GM18499 (cell line): ENCODE measurements around the gene NLRC5.
A peak's percentile ranks its signal among the peaks of the same experiment; 100 is the strongest.
"Not testable (repeated sequence)": the region's sequence is repeated elsewhere in the genome, so short reads cannot be mapped to it uniquely, and the experiment has no call there.

Experiments
- ATAC-seq: cut with Tn5 transposase; IDR thresholded peaks from one replicate; pipeline ENCODE4 v1.9.1; 2021; ENCODE audit warnings: moderate number of reproducible peaks; ENCODE audit not compliant: insufficient read depth, unreplicated experiment

NLRC5 gene

DNA sequence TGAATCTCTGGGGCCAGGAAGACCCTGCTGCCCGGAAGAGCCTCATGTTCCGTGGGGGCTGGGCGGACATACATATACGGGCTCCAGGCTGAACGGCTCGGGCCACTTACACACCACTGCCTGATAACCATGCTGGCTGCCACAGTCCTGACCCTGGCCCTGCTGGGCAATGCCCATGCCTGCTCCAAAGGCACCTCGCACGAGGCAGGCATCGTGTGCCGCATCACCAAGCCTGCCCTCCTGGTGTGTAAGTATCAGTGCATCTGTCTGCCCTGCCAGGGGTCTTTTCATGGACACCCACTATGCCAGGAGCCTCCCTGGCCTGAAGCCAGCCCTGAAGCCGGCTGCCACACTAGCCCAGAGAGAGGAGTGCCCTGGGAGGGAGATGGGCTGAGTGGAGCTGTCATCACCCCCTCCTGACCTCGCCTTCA, 27.5 kb upstream of the NLRC5 start, which contains the start of gene CETP:
CETP (plus strand) TSS at position 100 of the 431 bp plus-strand sequence; CDS start at position 130, 30 bp downstream.
- no peak for ATAC-seq

DNA sequence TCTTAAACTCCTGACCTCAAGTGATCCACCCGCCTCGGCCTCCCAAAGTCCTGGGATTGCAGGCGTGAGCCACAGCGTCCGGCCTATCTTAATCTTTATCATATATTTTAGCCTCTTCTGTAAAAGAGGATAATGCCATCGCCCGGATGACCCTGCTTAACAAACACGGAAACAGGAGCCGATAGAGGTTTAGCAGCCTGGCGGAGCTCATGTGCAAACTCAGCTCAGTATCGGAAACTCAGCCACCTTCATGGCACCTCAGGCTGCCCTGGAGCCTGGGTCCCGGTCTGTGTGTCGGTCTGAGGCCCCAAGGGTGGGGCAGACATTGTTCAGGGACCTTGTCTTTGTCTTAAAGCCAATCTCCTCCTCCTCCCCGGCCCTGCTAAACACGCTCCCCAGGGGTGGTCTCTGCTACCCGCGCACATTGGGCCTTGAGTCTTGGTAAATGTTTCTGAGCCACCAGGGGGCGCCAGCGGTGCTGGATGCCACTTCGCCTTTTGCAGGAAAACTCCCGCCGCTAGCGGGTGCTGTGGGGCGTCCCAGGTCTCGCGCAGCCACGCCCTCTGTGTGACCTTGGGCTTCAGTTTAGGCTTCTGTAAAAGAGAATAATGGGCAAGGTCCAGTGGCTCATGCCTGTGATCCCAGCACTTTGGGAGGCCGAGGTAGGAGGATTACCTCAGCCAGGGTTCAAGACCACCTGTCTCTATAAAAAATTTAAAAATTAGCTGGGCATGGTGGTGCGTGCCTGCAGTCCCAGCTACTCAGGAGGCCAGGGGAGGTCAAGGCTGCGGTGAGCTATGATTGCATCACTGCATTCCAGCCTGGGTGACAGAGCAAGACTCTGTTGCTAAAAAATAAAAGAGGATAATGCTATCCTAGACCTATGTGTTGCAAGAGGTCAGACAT, 24.9 kb upstream of the NLRC5 start:
- no peak for ATAC-seq

DNA sequence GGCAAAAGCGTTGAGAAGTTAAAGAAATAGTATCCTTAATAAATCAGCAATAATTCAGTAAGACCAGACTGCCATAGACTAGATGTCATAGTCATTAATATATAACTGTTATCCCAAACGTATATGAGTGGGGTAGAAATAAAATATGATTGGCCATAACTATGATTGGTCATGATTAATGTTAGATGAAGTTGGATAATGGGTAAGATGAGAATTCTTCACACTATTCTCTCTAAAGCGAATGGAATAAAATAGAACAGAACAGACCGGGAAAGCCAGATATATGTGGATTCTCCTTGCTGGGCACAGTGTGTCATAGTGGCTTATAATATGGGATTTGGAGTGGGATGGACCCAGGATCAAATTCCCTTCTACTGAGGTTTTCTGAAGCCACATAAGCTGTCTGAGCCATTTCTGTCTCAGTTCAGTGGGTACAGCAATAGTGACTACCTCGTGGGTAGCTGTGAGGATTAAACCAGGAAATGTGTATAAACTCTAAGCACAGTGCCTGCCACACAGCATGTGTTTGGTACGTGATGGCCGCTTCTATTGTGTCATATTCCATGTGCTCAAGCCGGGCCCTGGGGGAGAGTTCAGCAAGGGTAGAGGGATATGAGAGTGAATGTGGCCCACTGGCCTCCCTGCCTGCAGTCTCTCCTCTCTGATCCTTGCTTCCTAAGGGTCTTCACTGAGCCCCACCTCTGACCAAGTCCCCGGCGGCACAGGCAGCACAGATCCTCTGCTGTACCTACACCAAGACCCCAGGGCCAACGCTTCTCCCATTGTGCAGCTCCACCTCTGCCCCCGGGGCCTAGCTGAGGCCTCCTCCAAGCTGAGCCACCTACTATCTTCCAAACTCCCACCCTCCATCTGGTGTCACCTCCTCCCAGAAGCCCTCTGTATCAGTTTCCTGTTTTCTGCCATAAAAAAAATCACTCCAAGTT, 23.9 kb upstream of the NLRC5 start:
- no peak for ATAC-seq

DNA sequence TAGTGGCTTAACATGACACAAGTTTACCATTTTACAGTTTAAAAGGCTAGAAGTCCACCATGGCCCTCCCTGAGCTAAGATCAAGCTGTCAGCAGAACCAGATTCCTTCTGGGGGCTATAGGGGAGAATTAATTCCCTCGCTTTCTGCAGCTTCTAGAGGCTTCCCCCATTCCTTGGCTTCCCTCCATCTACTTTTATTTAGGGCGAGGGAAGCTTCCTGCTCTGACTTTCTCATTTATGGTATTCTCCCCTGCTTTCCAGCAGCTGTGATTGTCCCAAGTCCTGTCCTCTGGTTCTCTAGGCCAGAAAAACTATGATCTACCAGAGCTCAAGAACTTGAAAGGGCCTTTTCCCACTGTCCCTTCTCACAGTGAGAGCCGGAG, 23.3 kb upstream of the NLRC5 start:
- ATAC-seq: no peak

DNA sequence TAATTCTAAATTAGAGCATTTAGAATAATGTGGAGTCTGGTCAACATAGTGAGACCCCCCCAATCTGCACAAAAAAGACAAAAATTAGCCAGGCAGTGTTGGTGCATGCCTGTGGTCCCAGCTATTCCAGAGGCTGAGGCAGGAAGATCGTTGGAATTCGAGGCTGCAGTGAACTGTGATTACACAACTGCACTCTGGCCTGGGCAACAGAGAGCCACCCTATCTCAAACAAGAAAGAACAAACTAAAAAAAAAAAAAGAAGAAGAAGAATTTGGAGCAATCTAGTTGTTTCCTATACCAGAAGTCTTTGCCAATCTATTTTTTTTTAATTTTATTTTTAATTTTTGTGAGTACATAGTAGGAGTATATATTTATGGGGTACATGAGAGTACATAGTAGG, 21.6 kb upstream of the NLRC5 start:
- ATAC-seq: no peak

DNA sequence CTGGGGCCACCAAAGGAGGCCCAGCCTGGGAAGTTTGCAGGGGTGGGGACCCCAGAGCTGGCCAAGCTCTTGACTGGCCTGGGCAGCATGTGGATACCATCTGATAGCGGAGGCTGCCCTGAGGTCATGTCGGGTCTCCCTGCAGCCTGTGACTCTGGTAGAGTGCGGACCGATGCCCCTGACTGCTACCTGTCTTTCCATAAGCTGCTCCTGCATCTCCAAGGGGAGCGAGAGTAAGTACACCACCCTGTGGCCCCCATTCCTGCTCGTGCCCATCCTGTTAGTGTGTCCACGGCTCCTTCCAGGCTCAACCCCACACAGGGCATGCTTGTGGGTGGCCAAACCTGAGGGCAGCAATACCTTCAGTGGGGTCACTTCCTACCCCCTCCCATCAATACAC, 19.6 kb upstream of the NLRC5 start:
- ATAC-seq: no peak

DNA sequence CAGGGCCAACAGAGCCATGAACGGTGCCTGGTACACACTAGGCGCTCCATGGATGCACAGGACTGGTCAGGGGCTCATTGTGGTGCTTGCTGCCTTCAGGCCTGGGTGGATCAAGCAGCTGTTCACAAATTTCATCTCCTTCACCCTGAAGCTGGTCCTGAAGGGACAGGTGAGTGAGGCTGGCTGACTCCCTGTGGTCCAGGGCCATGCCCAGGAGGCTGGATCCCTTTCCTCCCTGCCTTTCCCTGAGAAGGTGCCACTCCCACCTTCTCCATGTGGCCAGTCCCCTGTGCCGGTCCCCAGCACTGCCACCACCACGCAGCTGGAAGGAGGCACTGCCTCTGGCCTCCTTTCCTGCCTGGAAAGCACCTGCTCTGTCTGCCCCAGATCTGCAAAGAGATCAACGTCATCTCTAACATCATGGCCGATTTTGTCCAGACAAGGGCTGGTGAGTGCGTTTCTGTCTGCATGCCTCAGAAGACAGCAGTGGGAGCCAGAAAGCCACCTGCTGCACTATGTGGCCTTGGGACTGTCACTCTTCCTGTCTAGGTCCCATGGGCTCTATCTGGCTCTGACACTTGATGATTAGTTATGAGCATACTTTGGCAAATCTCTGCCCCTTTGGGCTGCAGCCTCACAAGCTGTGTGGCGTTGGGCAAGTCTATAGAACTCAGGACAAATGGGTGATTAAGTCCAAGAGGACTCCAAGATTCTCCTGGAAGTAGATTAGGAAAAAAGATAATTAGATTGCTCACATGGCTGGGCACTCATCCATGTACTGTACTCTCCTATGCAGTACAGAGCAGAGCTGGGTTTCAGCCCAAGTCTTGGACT, 18.2 kb upstream of the NLRC5 start:
- peak; percentile 53 for ATAC-seq

DNA sequence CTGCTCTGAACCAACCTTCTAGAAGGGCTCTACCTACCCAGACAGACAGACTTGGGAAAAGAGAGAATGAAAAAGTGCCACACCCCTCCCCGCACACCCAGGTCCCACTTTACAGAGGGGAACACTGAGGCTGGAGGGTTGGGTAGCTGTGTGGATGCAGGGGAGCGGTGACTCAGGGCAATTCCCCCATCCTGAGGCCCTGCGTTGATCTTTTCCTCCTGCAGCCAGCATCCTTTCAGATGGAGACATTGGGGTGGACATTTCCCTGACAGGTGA, 17.7 kb upstream of the NLRC5 start:
- ATAC-seq: no peak

DNA sequence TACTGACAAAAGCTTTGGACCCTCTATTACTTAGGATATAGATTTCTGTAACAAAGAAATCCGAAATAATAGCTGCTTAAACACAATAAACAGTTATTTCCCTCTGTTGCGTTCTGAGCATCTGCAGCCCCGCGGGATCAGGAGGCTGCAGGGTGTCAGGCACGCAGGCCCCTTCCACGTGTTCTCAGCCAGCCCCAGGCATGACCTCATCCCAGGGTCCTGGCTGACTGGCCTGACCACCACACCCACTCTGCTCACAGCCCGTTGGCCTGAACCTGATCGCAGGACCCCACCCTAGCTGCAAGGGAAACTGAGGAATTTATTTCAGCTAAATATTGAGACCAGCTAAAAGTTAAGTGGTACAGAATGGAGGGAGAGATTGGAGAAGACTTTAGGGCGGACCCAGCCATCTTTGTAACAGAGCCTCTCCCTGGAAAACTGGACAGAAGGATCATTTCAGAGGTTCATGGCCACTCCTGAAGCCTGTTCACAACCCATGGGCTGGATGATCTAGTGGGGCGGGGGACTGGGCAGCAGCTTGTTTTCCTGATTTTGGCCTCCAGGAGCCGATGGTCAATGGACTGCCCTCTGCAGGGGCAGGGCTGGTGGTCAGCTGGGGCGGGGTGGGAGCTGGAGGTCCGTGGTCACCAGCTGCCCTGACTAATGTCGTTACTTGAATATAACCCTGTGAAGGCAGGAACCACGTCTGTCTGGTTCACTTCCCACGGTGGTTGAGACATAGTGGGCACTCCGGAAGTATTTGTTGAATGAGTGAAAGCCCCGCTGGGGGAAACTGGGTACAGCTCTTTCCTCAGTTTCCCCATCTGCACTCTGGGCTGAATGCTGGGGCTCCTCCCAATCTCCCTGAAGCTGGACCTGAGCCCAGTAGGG, 16.7 kb upstream of the NLRC5 start:
- ATAC-seq: no peak

DNA sequence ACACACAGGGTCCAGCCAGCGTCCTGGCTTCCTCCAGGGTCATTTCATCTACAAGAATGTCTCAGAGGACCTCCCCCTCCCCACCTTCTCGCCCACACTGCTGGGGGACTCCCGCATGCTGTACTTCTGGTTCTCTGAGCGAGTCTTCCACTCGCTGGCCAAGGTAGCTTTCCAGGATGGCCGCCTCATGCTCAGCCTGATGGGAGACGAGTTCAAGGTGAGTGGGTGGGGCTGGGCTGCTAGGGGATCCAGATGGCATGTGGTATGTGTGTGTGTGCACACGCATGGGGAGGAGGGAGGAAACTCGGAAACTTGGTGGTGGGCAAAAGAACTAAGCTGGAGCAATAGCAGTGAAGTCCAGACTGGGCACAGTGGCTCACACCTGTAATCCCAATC, 16.1 kb upstream of the NLRC5 start:
- ATAC-seq: no peak

DNA sequence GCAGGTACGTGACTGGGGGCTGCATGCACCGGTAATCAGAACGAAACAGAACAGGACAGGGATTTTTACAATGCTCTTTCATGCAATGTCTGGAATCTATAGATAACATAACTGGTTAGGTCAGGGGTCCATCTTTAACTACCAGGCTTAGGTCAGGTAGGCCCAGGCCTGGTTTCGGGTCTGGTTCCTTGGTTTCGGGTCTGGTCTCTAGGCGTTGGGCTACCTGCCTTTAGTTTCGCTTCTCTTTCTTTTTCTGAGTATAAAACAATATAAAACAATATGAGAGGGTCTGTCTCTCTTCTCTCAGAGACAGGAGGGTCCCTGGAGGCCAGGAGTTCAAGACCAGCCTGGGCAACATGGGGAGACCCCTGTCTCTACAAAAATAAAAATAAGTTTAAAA, 15.5 kb upstream of the NLRC5 start:
- ATAC-seq: not testable (repeated sequence)

DNA sequence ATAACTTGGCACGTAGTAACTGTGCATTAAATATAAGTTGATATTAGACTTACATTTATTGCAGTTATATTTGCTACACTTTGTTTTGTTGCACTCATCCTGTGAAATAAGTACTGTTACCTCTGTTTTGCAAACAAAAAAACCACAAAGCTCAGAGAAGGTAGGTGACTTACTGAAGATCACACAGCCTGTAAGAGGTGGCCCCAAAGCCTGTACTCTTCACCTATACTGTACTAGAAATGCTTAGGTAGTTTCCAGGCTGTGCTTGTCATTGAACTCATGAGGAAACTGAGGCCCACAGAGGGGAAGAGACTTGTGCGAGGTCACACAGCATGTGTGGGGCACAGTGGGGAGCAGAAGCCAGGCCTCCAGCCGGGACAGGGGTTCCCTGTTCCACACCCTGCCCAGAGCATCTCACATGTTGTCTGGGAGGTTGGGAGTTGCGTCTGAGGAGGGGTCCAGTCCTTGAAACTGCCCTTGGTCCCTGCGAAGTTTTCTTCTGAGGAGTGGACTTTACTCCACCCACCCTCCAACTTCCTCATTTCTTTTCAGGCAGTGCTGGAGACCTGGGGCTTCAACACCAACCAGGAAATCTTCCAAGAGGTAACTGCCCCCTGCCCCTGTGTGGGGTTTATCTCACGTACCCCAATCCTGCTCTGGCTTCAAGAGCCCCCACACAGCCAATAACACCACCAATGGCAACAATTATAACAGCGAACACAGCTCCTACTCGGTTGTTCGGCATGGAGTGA, 14.6 kb upstream of the NLRC5 start:
- ATAC-seq: no peak

DNA sequence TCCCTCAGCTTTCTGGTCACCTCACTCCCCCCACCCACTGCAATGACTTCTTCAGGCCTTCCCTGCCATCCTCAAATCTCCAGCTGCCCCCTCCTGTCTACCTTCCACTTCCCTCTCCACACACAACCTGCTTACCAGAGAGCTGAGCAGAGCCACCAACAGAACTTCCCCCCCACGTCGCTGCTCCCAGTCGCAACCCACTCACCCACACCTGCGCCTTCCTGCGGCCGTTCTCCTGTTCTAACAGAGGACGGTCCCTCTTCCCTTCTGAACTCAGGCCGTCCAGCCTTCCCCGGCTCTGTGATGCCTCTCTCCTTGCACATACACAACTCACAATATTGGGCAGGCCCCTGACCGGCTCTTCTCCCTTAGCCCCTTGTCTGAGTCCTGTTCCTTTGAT, 13.6 kb upstream of the NLRC5 start:
- no peak for ATAC-seq

DNA sequence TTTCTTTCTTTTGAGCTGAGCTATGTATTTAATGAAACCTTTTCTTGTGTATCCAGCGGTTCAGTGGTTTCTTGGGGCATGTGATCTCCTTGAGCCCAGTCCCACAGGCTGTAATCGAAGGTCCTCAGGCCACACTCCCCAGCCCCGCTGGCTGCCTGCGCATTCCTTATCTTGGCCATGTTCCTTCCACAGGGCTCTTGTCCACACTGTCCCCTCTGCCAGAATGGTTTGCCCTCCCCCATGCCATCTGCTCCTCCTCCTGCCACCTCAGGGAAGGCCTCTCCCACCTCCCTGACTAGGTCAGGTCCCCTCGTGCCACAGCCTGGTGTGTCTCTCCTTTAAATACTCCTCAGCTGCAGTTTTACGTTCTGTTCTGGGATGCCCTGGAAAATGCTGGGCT, 12.1 kb upstream of the NLRC5 start:
- ATAC-seq: no peak

DNA sequence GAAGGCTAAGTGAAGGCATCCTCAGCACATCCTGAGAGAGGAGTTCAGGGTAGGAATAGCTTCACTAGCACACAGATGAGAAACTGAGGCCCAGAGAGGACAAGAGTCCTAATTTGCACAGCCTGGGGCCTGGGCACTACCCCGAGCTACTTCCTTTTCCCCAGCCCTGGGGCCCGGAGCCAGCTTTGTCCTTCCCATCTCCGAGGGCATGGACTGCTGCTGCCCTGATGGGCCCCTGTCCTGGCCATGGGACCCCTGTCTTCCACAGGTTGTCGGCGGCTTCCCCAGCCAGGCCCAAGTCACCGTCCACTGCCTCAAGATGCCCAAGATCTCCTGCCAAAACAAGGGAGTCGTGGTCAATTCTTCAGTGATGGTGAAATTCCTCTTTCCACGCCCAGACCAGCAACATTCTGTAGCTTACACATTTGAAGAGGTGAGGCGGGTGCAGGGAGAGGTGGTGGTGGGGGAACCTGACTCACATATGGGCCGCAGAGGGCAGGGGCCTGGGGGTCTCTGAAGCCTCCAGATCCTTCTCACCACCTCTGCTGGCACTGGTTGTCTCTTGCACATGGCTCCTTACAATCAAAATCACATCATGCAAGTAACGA, 11.4 kb upstream of the NLRC5 start:
- no peak for ATAC-seq

DNA sequence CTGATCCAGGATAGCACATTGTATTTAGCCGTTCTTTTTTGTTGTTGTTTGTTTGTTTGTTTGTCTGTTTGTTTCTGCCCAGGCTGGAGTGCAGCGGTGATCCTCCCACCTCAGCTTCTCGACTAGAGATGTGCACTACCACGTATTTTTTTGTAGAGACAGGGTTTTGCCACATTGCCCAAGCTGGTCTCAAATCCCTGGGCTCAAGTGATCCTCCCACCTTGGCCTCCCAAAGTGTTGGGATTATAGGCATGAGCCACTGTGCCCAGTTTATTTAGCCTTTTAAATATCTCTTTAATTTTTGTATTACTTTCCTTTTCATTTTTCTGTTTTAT, 9.2 kb upstream of the NLRC5 start:
- no peak for ATAC-seq

DNA sequence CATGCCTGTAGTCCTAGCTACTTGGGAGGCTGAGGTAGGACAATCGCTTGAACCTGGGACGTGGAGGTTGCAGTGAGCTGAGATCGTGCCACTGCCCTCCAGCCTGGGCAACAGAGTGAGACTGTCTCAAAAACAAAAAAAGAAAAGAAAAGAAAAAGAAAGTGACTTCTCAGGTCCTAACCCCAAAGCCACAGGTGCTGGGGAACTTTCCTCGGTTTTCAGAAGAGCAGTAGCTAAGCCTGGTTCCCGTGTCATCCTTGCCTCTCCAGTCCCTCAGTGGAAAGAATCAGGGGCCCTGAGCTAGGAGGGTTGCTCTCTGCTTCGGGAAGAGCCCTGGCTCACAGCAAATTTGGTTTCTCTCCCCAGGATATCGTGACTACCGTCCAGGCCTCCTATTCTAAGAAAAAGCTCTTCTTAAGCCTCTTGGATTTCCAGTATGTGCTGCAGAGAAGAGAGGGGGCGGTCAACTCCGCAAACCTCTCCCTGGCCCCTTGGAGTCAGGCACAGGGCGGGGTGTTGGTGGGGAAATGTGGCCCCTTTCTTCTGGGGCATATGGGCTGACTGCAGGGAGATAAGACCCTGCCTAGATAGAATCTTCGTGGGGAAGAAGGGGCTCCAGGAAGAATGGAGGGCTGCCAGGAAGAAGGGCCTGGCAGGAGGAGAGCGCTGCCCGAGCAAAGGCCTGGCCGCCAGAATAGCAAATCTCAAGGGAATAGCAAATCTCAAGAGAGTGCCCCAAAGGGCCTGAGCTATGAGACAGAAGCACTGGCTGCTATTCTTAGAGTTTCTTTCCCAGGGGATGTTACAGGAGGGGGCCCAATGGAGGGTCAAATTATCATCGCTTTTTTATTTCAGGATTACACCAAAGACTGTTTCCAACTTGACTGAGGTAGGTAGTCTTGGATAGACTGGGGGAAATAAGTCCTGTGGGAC, 8.3 kb upstream of the NLRC5 start:
- ATAC-seq: no peak
